Endothelial cell of umbilical vein (primary cell): Measurements from ENCODE around the gene HACD3. TPM values are rescaled to one million over a fixed set of nuclear protein-coding genes. Genes with fewer than 3 reads are reported as not detected.

ENCODE experiments used
- BruUV-seq: library from RNA; stranded (reverse); fragments of 400-500 nt; replicated peaks from 2 replicates; lab custom pipeline; 2021; lab: Mats Ljungman, UMichigan
- CTCF ChIA-PET: fragments of 300-600, 350-600 bp; sonication (Branson Sonifier 250); formaldehyde crosslinking; loops from one replicate; lab custom pipeline; 2021; ENCODE audit warnings: antibody characterized with exemption, inconsistent platforms; lab: Charles Lee
- POLR2A ChIA-PET: fragments of 300-600, 350-600 bp; sonication (Branson Sonifier 250); formaldehyde crosslinking; loops from one replicate; lab custom pipeline; 2021; ENCODE audit warnings: antibody characterized with exemption, inconsistent platforms; lab: Charles Lee
- DNase-seq: peaks from one replicate; pipeline ENCODE4 v3.0.0-alpha.2; 2011; ENCODE audit warnings: low read depth, low spot score
- FAIRE-seq: peaks from 2 replicates; lab custom pipeline; 2011; peaks lifted over from hg19 to GRCh38; lab: Jason Lieb, UNC
- H2AFZ ChIP-seq: 2 replicates; pipeline ENCODE4 v1.6.0; 2012; ENCODE audit warnings: low read depth, low read length, control low read depth, inconsistent platforms
- H3K27ac ChIP-seq: 2 replicates; pipeline ENCODE4 v1.5.1; 2011; ENCODE audit warnings: low read depth, mild to moderate bottlenecking, control low read depth, low read length, moderate library complexity; ENCODE audit not compliant: insufficient read depth
- H3K27me3 ChIP-seq, 2 experiments: 2 replicates each; pipeline versions ENCODE4 v1.6.0 to v1.6.1; 2011; ENCODE audit warnings: low read length in 2 of 2, mixed read lengths in 1 of 2; ENCODE audit not compliant: control insufficient read depth in 2 of 2, insufficient read depth in 2 of 2
- H3K36me3 ChIP-seq, 2 experiments: 2 replicates in 1 of 2; 3 replicates in 1 of 2; pipeline ENCODE4 v1.5.1; 2011; ENCODE audit warnings: low read length in 2 of 2, mild to moderate bottlenecking in 1 of 2, moderate library complexity in 1 of 2; ENCODE audit not compliant: control insufficient read depth in 2 of 2, insufficient read depth in 2 of 2; ENCODE audit errors: extremely low read depth in 1 of 2
- H3K4me1 ChIP-seq: 3 replicates; pipeline ENCODE4 v1.5.1; 2011; ENCODE audit warnings: mild to moderate bottlenecking, low read length; ENCODE audit not compliant: control insufficient read depth, insufficient read depth; ENCODE audit errors: extremely low read depth
- H3K4me2 ChIP-seq: 2 replicates; pipeline ENCODE4 v1.6.1; 2011; ENCODE audit warnings: low read length, control low read depth, mixed read lengths; ENCODE audit not compliant: insufficient read depth
- H3K4me3 ChIP-seq, 3 experiments: fragments of 200-600 bp in 1 of 3; sonication (generic), shearing (Covaris generic) in 1 of 3; replicated peaks in 1 of 3; 2 replicates each; pipeline ENCODE4 v1.5.1; 2011 to 2016; ENCODE audit warnings: control low read depth in 3 of 3, low read length in 3 of 3, mild to moderate bottlenecking in 2 of 3, inconsistent platforms in 1 of 3, low read depth in 1 of 3, moderate library complexity in 1 of 3; ENCODE audit not compliant: insufficient read depth in 1 of 3
- H3K79me2 ChIP-seq: 2 replicates; pipeline ENCODE4 v1.6.0; 2012; ENCODE audit warnings: low read length, inconsistent platforms; ENCODE audit not compliant: control insufficient read depth, insufficient read depth
- H3K9ac ChIP-seq: replicated peaks from 2 replicates; pipeline ENCODE3; 2011; ENCODE audit warnings: low read length, control low read depth; ENCODE audit not compliant: insufficient read depth; ENCODE audit errors: extremely low read depth
- H3K9me1 ChIP-seq: replicated peaks from 3 replicates; pipeline ENCODE4 v1.6.0; 2011; ENCODE audit warnings: mild to moderate bottlenecking, low read length; ENCODE audit not compliant: control insufficient read depth, insufficient read depth; ENCODE audit errors: extremely low read depth
- H3K9me3 ChIP-seq: replicated peaks from 2 replicates; pipeline ENCODE4 v1.5.1; 2012; ENCODE audit warnings: low read length, inconsistent platforms; ENCODE audit not compliant: control insufficient read depth, insufficient read depth
- H4K20me1 ChIP-seq: replicated peaks from 2 replicates; pipeline ENCODE3; 2011; ENCODE audit warnings: mild to moderate bottlenecking, low read length; ENCODE audit not compliant: control insufficient read depth, insufficient read depth; ENCODE audit errors: extremely low read depth
- EZH2 ChIP-seq: IDR thresholded peaks from 2 replicates; pipeline ENCODE4 v1.6.1; 2012; ENCODE audit warnings: borderline replicate concordance, low read depth, mild to moderate bottlenecking, moderate library complexity, low read length, inconsistent platforms; ENCODE audit not compliant: severe bottlenecking
- FOS ChIP-seq: IDR thresholded peaks from 2 replicates; pipeline ENCODE4 v1.6.1; 2011; ENCODE audit warnings: mild to moderate bottlenecking, low read length, moderate library complexity, borderline replicate concordance; ENCODE audit not compliant: insufficient read depth
- GATA2 ChIP-seq: IDR thresholded peaks from 2 replicates; pipeline ENCODE4 v1.7.0; 2011; ENCODE audit warnings: low read depth, mild to moderate bottlenecking, moderate library complexity, mixed read lengths, low read length; ENCODE audit not compliant: insufficient read length, insufficient read depth
- JUN ChIP-seq: IDR thresholded peaks from 2 replicates; pipeline ENCODE4 v1.6.1; 2011; ENCODE audit warnings: borderline replicate concordance, low read depth; ENCODE audit not compliant: insufficient read length, insufficient read depth
- MYC ChIP-seq: IDR thresholded peaks from one replicate; pipeline ENCODE4 v1.6.1; 2011; ENCODE audit warnings: mild to moderate bottlenecking, low read depth, low read length
- POLR2A ChIP-seq: IDR thresholded peaks from 2 replicates; pipeline ENCODE4 v1.6.1; 2012; ENCODE audit warnings: low read depth, mild to moderate bottlenecking, control low read depth, low read length
- POLR2AphosphoS5 ChIP-seq: IDR thresholded peaks from 2 replicates; pipeline ENCODE4 v1.6.1; 2012; ENCODE audit warnings: low read depth, mild to moderate bottlenecking, control low read depth, low read length, moderate library complexity; ENCODE audit not compliant: insufficient read depth
- dilution Hi-C: fragments of 300-500 bp; cut with MboI; formaldehyde crosslinking; loops from one replicate; pipeline ENCODE4 v1.15.0; 2019; ENCODE audit warnings: low sequenced_read_pairs; ENCODE audit not compliant: extremely low pct_ligation_motif_present
- intact Hi-C: fragments of 100-400 bp; cut with micrococcal nuclease; formaldehyde crosslinking; loops from one replicate; pipeline ENCODE4 v1.10.0; 2022
- polyA plus RNA-seq, 4 experiments: library from polyadenylated mRNA; depleted of rRNA in 3 of 4; stranded (reverse) in 3 of 4; unstranded in 1 of 4; fragments of >200 nt; gene quantifications; 2 replicates each; pipeline versions ENCODE4 v1.2.1 to v1.2.3, GENCODE V29; 2011 to 2012; ENCODE audit warnings: missing spikeins in 1 of 4
- total RNA-seq: library from RNA; stranded (reverse); gene quantifications from 2 replicates; pipeline ENCODE4 v1.2.3, GENCODE V29; 2021
- TF ChIP-seq, protein P1 (sequence below): IDR thresholded peaks from 2 replicates; pipeline ENCODE4 v1.6.1; 2011; ENCODE audit not compliant: insufficient read depth, insufficient read length
- TF ChIP-seq, protein P2 (sequence below), 2 donors: IDR thresholded peaks; 1 replicate in 1 of 2; 2 replicates in 1 of 2; pipeline ENCODE4 v1.5.1; 2011; ENCODE audit warnings: low read length in 2 of 2, mild to moderate bottlenecking in 2 of 2, moderate library complexity in 2 of 2, control low read depth in 1 of 2, inconsistent platforms in 1 of 2, low read depth in 1 of 2; ENCODE audit not compliant: insufficient read depth in 1 of 2; ENCODE audit errors: extremely low read depth in 1 of 2

The HACD3 gene
- total and polyA plus RNA-seq, 2 donors (not counting 3 experiments of a cell fraction or from before 2014, with no cell fraction given): 47.4 to 61.1 TPM

DNA sequence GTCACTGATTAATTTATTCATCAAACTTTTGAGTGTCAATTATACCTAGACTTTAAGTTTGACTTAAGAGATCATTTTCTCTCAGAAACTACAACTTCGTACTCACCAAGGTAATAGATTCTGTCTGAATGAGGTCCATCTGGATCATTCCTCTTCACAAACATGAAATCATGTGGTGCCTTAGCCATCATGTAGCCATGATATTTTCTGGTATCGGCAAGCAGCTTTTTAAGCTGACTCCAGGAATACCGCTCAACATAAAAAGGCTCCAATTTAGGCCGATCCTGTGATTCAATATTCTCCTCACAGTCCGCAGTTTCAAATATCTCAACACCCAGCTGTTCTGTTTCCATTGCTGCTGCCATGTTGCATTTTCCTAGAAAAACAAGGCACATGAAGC is 18.1 kb upstream of the HACD3 start:
- Histone ChIP-seq H3K27me3 (no peaks in the 10 kb centered on the region), H2AFZ (no peak overlapping the region), H3K4me2 (no peak overlapping the region), H4K20me1 (peaks cover 2% of the 10 kb centered on the region), H3K27ac (no peak overlapping the region), H3K4me1 (peaks cover 19% of the 10 kb centered on the region), H3K79me2 (peaks cover 34% of the 10 kb centered on the region), H3K4me3 (no peak overlapping the region), H3K9ac (no peak overlapping the region), H3K36me3 (peaks cover 0 to 5% of the 10 kb centered on the region in 2 experiments), H3K9me1 (no peaks in the 10 kb centered on the region), H3K9me3 (no peaks in the 10 kb centered on the region)
- dilution Hi-C loops: no loop called here
- no peak for TF ChIP-seq FOS
- no peak for TF ChIP-seq JUN
- no peak for TF ChIP-seq POLR2A
- TF ChIP-seq, protein P1, sequence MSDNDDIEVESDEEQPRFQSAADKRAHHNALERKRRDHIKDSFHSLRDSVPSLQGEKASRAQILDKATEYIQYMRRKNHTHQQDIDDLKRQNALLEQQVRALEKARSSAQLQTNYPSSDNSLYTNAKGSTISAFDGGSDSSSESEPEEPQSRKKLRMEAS: no peak
- intact Hi-C loops: no loop called here
- POLR2A ChIA-PET: interaction anchor here (0.8 kb wide), 1 partner anchor 46 kb away, joined by 3 read pairs; no protein-coding TSS in a partner anchor
- FAIRE-seq: no peak
- BruUV-seq: no TSS peak
- CTCF ChIA-PET: interaction anchor here (1.0 to 1.5 kb wide), 4 partner anchors 11 to 25 kb away, joined by 3 to 7 read pairs (median 3); no protein-coding TSS in a partner anchor
- no peak for DNase-seq

DNA sequence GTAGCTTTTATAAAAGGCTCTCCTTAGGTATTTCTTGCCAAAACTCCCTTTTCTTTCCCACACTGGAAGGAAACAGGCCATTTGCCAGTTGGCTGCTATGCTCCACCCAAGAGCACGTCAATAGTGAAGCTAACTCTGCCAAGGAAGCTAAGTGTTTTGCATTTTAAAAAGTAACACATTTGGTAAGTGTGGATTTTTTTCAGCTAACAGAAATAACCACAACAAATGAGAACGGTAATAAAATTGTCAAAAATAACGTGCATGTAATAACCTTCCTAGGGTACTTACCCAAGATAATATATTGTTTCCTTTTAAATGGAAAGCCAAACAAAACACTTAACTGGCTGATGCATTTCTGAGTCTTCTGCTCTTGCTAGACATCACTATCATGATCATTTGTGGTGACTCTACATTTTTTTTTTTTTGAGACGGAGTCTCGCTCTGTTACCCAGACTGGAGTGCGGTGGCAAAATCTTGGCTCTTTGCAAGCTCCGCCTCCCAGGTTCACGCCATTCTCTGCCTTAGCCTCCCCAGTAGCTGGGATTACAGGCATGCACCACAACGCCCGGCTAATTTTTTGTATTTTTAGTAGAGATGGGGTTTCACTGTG is 17.4 kb upstream of the HACD3 start:
- H3K9me3 ChIP-seq: no peaks in the 10 kb centered on the region
- H3K27ac ChIP-seq: no peak overlapping the region
- ChIA-PET CTCF (interaction anchor here (1.0 to 1.5 kb wide), 3 partner anchors 12 to 26 kb away, joined by 3 to 7 read pairs (median 3); no protein-coding TSS in a partner anchor), POLR2A (interaction anchor here (0.8 kb wide), 1 partner anchor 47 kb away, joined by 3 read pairs; no protein-coding TSS in a partner anchor)
- H3K9ac ChIP-seq: no peak overlapping the region
- BruUV-seq: no TSS peak
- H3K27me3 ChIP-seq: no peaks in the 10 kb centered on the region
- DNase-seq: peak; percentile 90
- H2AFZ ChIP-seq: no peak overlapping the region
- peaks cover 34% of the 10 kb centered on the region for H3K79me2 ChIP-seq
- H3K36me3 ChIP-seq: peaks cover 0 to 5% of the 10 kb centered on the region in 2 experiments
- H3K4me1 ChIP-seq: peaks cover 19% of the 10 kb centered on the region
- H4K20me1 ChIP-seq: peaks cover 2% of the 10 kb centered on the region
- peak; percentile 63 for FAIRE-seq
- H3K4me3 ChIP-seq: no peak overlapping the region
- TF ChIP-seq GATA2: no peak
- no peak for TF ChIP-seq MYC
- no peak for TF ChIP-seq POLR2A
- TF ChIP-seq, protein P1: no peak
- no peak for TF ChIP-seq POLR2AphosphoS5
- no peak for TF ChIP-seq FOS
- no peak for TF ChIP-seq EZH2
- TF ChIP-seq, protein P2, sequence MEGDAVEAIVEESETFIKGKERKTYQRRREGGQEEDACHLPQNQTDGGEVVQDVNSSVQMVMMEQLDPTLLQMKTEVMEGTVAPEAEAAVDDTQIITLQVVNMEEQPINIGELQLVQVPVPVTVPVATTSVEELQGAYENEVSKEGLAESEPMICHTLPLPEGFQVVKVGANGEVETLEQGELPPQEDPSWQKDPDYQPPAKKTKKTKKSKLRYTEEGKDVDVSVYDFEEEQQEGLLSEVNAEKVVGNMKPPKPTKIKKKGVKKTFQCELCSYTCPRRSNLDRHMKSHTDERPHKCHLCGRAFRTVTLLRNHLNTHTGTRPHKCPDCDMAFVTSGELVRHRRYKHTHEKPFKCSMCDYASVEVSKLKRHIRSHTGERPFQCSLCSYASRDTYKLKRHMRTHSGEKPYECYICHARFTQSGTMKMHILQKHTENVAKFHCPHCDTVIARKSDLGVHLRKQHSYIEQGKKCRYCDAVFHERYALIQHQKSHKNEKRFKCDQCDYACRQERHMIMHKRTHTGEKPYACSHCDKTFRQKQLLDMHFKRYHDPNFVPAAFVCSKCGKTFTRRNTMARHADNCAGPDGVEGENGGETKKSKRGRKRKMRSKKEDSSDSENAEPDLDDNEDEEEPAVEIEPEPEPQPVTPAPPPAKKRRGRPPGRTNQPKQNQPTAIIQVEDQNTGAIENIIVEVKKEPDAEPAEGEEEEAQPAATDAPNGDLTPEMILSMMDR (IDR thresholded peaks at IDR 0.05; ENCODE audit: extremely low read depth in 1 of 2, insufficient read depth in 1 of 2, low read depth in 1 of 2, low read length in 2 of 2): no peak
- TF ChIP-seq JUN: no peak
- H3K9me1 ChIP-seq: no peaks in the 10 kb centered on the region
- H3K4me2 ChIP-seq: no peak overlapping the region
- intact Hi-C loops (no loop called here), dilution Hi-C loops (no loop called here)
